ENCODE data around the gene MLLT3. TPM values are rescaled to one million over a fixed set of nuclear protein-coding genes. Genes with fewer than 3 reads are reported as not detected.

The MLLT3 gene
- total RNA-seq, 1 experiment from 2014 or later = 24.2 TPM

GRCh38 chr9:20427359-20427758 is 194.9 kb downstream of the MLLT3 start:
- ChIA-PET CTCF (no interaction called here), POLR2A (ENCODE audit: low non-redundant PET) (no interaction called here)
- Histone ChIP-seq H3K4me1 (ENCODE audit: insufficient read depth, low read length, poor library complexity, severe bottlenecking) (peaks cover 4% of the 10 kb centered on the region), H3K27ac (ENCODE audit: low read depth, low read length, poor library complexity, severe bottlenecking) (no peak overlapping the region), H3K27me3 (replicated peaks; ENCODE audit: insufficient read depth, low read depth, low read length, poor library complexity) (no peaks in the 10 kb centered on the region), H3K36me3 (ENCODE audit: insufficient read depth, low read length, poor library complexity, severe bottlenecking) (no peaks in the 10 kb centered on the region), H3K4me3 (ENCODE audit: low read depth, low read length, poor library complexity, severe bottlenecking) (no peak overlapping the region), H3K9me3 (ENCODE audit: low read depth, low read length, poor library complexity, severe bottlenecking) (no peaks in the 10 kb centered on the region)
- intact Hi-C loops (cut with micrococcal nuclease; ENCODE audit: unreplicated experiment) = no loop called here
- no TSS peak for BruUV-seq (replicated peaks)
- TF ChIP-seq CTCF (conservative IDR thresholded peaks at IDR 0.05; ENCODE audit: low read depth, low read length) = no peak
- no peak for TF ChIP-seq EZH2 (IDR thresholded peaks at IDR 0.05; ENCODE audit: borderline replicate concordance, low read depth, low read length, poor library complexity, severe bottlenecking)
- no peak for DNase-seq (ENCODE audit: low spot score)

- BruUV-seq (replicated peaks) = no TSS peak
- H3K4me1 ChIP-seq (ENCODE audit: insufficient read depth, low read length, poor library complexity, severe bottlenecking) = peaks cover 4% of the 10 kb centered on the region
- ChIA-PET CTCF (no interaction called here), POLR2A (ENCODE audit: low non-redundant PET) (no interaction called here)
- H3K4me3 ChIP-seq (ENCODE audit: low read depth, low read length, poor library complexity, severe bottlenecking) = no peak overlapping the region
- intact Hi-C loops (cut with micrococcal nuclease; ENCODE audit: unreplicated experiment) = no loop called here
- no peaks in the 10 kb centered on the region for H3K27me3 ChIP-seq (replicated peaks; ENCODE audit: insufficient read depth, low read depth, low read length, poor library complexity)
- H3K27ac ChIP-seq (ENCODE audit: low read depth, low read length, poor library complexity, severe bottlenecking) = no peak overlapping the region
- H3K36me3 ChIP-seq (ENCODE audit: insufficient read depth, low read length, poor library complexity, severe bottlenecking) = no peaks in the 10 kb centered on the region
- TF ChIP-seq EZH2 (IDR thresholded peaks at IDR 0.05; ENCODE audit: borderline replicate concordance, low read depth, low read length, poor library complexity, severe bottlenecking) (no peak), CTCF (conservative IDR thresholded peaks at IDR 0.05; ENCODE audit: low read depth, low read length) (no peak)
- H3K9me3 ChIP-seq (ENCODE audit: low read depth, low read length, poor library complexity, severe bottlenecking) = no peaks in the 10 kb centered on the region
- DNase-seq (ENCODE audit: low spot score) = no peak
Observed at GRCh38 chr9:20426019-20426418, 196.3 kb downstream of the MLLT3 start.

DNA sequence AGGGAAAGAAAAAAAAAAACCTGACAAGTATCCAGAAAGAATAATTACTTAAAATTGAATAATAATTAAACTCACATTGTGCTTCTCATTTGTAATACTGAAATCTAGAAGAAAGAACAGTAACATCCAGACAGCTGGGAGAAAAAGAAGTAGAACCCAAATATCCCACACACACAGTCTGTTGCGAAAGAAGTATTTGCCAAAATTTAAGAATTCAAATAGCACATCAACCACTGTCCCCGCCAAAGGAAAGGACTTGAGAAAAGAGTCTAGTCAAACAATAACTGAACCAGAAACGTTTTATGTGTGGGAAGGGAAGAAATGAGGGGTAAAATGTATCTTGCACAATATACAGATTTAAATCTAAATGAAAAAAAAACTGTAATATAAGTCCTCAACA is 202.8 kb downstream of the MLLT3 start:
- ChIA-PET POLR2A (ENCODE audit: low non-redundant PET) (no interaction called here), CTCF (no interaction called here)
- TF ChIP-seq EZH2 (IDR thresholded peaks at IDR 0.05; ENCODE audit: borderline replicate concordance, low read depth, low read length, poor library complexity, severe bottlenecking) = no peak
- TF ChIP-seq CTCF (conservative IDR thresholded peaks at IDR 0.05; ENCODE audit: low read depth, low read length) = no peak
- no peak overlapping the region for H3K27ac ChIP-seq (ENCODE audit: low read depth, low read length, poor library complexity, severe bottlenecking)
- H3K36me3 ChIP-seq (ENCODE audit: insufficient read depth, low read length, poor library complexity, severe bottlenecking) = no peaks in the 10 kb centered on the region
- intact Hi-C loops (cut with micrococcal nuclease; ENCODE audit: unreplicated experiment) = no loop called here
- no peaks in the 10 kb centered on the region for H3K27me3 ChIP-seq (replicated peaks; ENCODE audit: insufficient read depth, low read depth, low read length, poor library complexity)
- peaks cover 7% of the 10 kb centered on the region for H3K4me1 ChIP-seq (ENCODE audit: insufficient read depth, low read length, poor library complexity, severe bottlenecking)
- no peak for DNase-seq (ENCODE audit: low spot score)
- no peaks in the 10 kb centered on the region for H3K9me3 ChIP-seq (ENCODE audit: low read depth, low read length, poor library complexity, severe bottlenecking)
- BruUV-seq (replicated peaks) = no TSS peak
- no peak overlapping the region for H3K4me3 ChIP-seq (ENCODE audit: low read depth, low read length, poor library complexity, severe bottlenecking)
